K562 (cell line): Measurements from ENCODE around the gene SYNE1. TPM values are rescaled to one million over a fixed set of nuclear protein-coding genes. Genes with fewer than 3 reads are reported as not detected.
A peak's percentile ranks its signal among the peaks of the same experiment; 100 is the strongest.

ENCODE experiments used
- CHAMP1 ChIP-seq: fragments of 450-650 bp; IDR thresholded peaks from 2 replicates; pipeline ENCODE4 v1.6.1; 2016; ENCODE audit warnings: mild to moderate bottlenecking
- ETV5 ChIP-seq: sonication (generic); formaldehyde crosslinking; IDR thresholded peaks from 2 replicates; pipeline ENCODE4 v1.4.0; 2020; ENCODE audit warnings: low read depth, mild to moderate bottlenecking, missing genetic modification reagents
- FOXA1 ChIP-seq: fragments of 450-650 bp; IDR thresholded peaks from 2 replicates; pipeline ENCODE4 v1.6.1; 2016; ENCODE audit warnings: mild to moderate bottlenecking, borderline replicate concordance
- MYC ChIP-seq, 2 experiments: fragments of 250-450 bp in 1 of 2; sonication (Bioruptor Pico) in 1 of 2; IDR thresholded peaks; 2 replicates each; pipeline versions ENCODE4 v1.5.1 to v1.6.1; 2012 to 2021; ENCODE audit warnings: low read depth in 2 of 2, borderline replicate concordance in 1 of 2, improper control_type of control experiment in 1 of 2, low read length in 1 of 2, mild to moderate bottlenecking in 1 of 2, moderate library complexity in 1 of 2
- NFIC ChIP-seq: fragments of 450-650 bp; IDR thresholded peaks from 2 replicates; pipeline ENCODE4 v1.6.1; 2017; ENCODE audit warnings: mild to moderate bottlenecking, inconsistent platforms
- NONO ChIP-seq, 2 experiments: fragments of 200-400 bp in 1 of 2; fragments of 450-650 bp in 1 of 2; formaldehyde crosslinking in 1 of 2; IDR thresholded peaks; 2 replicates each; pipeline ENCODE4 v1.6.1; 2017; ENCODE audit warnings: low read depth in 2 of 2, mild to moderate bottlenecking in 2 of 2, moderate library complexity in 2 of 2, low read length in 1 of 2
- PKNOX1 ChIP-seq: fragments of 450-650 bp; IDR thresholded peaks from 2 replicates; pipeline ENCODE4 v1.6.1; 2016
- RFX1 ChIP-seq: fragments of 450-650 bp; IDR thresholded peaks from 2 replicates; pipeline ENCODE4 v1.6.1; 2016; ENCODE audit warnings: mild to moderate bottlenecking, moderate library complexity
- SMAD4 ChIP-seq: fragments of 250-450 bp; sonication (Bioruptor Pico); conservative IDR thresholded peaks from 2 replicates; pipeline ENCODE4 v1.8.0; 2021; ENCODE audit warnings: inconsistent platforms, mild to moderate bottlenecking, moderate library complexity
- SMC3 ChIP-seq: conservative IDR thresholded peaks from 2 replicates; pipeline ENCODE4 v1.6.1; 2011; ENCODE audit warnings: low read depth, low read length, improper control_type of control experiment; ENCODE audit not compliant: insufficient read depth
- TSHZ1 ChIP-seq: fragments of 250-450 bp; sonication (Bioruptor Pico); IDR thresholded peaks from 2 replicates; pipeline ENCODE4 v1.4.0; 2020; ENCODE audit warnings: mild to moderate bottlenecking, moderate library complexity
- XRCC5 ChIP-seq: fragments of 200-400 bp; formaldehyde crosslinking; IDR thresholded peaks from 2 replicates; pipeline ENCODE4 v1.6.1; 2017; ENCODE audit warnings: low read depth, mild to moderate bottlenecking, low read length
- ZC3H4 ChIP-seq: sonication (generic); formaldehyde crosslinking; IDR thresholded peaks from 2 replicates; pipeline ENCODE4 v1.9.0; 2021; ENCODE audit warnings: missing genetic modification reagents, borderline replicate concordance
- ZNF41 ChIP-seq: fragments of 250-450 bp; sonication (Bioruptor Pico); conservative IDR thresholded peaks from 2 replicates; pipeline ENCODE4 v1.4.0; 2020; ENCODE audit warnings: mild to moderate bottlenecking
- ZNF695 ChIP-seq: fragments of 450-650 bp; formaldehyde crosslinking; IDR thresholded peaks from 2 replicates; pipeline ENCODE4 v1.4.0; 2020; ENCODE audit warnings: mild to moderate bottlenecking, moderate library complexity
- polyA plus RNA-seq, 8 experiments: library from polyadenylated mRNA; depleted of rRNA in 4 of 8; stranded (reverse) in 5 of 8; unstranded in 3 of 8; fragments of >200 nt; fragmentation: Nextera tagmentation in 2 of 8; fragmentation: Illumina TruSeq in 1 of 8; extraction: Ambion mirVana in 2 of 8; extraction: Trizol in 1 of 8; gene quantifications; 2 replicates each; pipeline versions ENCODE4 v1.2.1 to v1.2.3, GENCODE V29; 2011 to 2014; ENCODE audit warnings: inconsistent platforms in 1 of 8, missing spikeins in 1 of 8
- total RNA-seq, 7 experiments: library from RNA; depleted of rRNA in 6 of 7; stranded (reverse); fragments of >200 nt in 6 of 7; fragmentation: Illumina TruSeq in 2 of 7; extraction: Trizol in 2 of 7; gene quantifications; 2 replicates each; pipeline versions ENCODE4 v1.2.1 to v1.2.3, GENCODE V29; 2011 to 2021; ENCODE audit warnings: low replicate concordance in 1 of 7
- TF ChIP-seq, protein P1 (sequence below): fragments of 450-650 bp; IDR thresholded peaks from 2 replicates; pipeline ENCODE4 v1.6.1; 2017; ENCODE audit warnings: antibody characterized with exemption
- TF ChIP-seq, protein P2 (sequence below): fragments of 250-450 bp; sonication (Bioruptor Pico); IDR thresholded peaks from 2 replicates; pipeline ENCODE4 v1.4.0; 2020; ENCODE audit warnings: mild to moderate bottlenecking, moderate library complexity

Gene SYNE1
- total and polyA plus RNA-seq, 9 of the 15 experiments (the other 6 are each of a cell fraction or from before 2014, with no cell fraction given): under 0.01 to 0.42 (median 0.08) TPM; not detected in 1

DNA sequence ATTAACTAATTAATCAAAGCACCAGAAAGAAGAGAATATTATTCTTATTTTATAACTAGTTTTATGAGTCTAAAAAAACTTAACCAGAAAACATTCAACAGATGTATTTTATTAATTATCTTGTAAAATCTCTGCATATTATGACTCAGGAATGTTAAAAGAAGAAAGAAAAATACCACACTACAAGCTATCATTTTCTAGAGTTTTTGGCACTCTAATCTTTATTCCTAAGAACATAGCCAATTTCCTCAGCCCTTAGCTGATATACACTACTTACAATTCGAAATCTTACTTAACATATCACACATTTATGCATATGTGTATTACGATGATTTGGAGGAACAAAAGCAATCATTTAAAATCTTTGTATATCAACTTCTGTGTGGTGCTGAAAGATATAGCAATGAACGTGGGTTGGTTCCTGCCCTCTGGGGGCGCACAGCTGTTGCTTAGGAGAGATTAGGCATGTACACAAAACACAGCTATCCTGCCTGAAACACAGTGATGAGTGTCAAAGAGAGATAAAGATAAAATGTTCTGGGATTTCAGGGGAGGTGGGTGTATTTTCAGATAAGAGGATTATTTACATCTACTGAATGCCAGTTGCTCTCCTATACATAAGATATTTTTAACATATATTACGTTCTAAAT, 404.5 kb downstream of the SYNE1 start (continued):
- no peak for TF ChIP-seq ZNF695
- TF ChIP-seq ZNF41 (CRISPR knock-in tag): no peak
- TF ChIP-seq ETV5 (CRISPR knock-in tag): no peak
- TF ChIP-seq MYC (IDR thresholded peaks at IDR 0.05; ENCODE audit: low read depth, low read length): no peak
- no peak for TF ChIP-seq MYC (CRISPR knock-in tag; IDR thresholded peaks at IDR 0.05; ENCODE audit: borderline replicate concordance, low read depth)
- TF ChIP-seq FOXA1: no peak
- no peak for TF ChIP-seq XRCC5
- TF ChIP-seq TSHZ1 (CRISPR knock-in tag): no peak
- no peak; the same call in 1 of the 2 replicates for TF ChIP-seq PKNOX1
- 0 out of 2 replicates have a peak, but pooled peaks have one; percentile 13 for TF ChIP-seq SMAD4 (CRISPR knock-in tag)
- no peak for TF ChIP-seq SMC3
- TF ChIP-seq, protein P1, sequence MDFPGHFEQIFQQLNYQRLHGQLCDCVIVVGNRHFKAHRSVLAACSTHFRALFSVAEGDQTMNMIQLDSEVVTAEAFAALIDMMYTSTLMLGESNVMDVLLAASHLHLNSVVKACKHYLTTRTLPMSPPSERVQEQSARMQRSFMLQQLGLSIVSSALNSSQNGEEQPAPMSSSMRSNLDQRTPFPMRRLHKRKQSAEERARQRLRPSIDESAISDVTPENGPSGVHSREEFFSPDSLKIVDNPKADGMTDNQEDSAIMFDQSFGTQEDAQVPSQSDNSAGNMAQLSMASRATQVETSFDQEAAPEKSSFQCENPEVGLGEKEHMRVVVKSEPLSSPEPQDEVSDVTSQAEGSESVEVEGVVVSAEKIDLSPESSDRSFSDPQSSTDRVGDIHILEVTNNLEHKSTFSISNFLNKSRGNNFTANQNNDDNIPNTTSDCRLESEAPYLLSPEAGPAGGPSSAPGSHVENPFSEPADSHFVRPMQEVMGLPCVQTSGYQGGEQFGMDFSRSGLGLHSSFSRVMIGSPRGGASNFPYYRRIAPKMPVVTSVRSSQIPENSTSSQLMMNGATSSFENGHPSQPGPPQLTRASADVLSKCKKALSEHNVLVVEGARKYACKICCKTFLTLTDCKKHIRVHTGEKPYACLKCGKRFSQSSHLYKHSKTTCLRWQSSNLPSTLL: no peak
- TF ChIP-seq NFIC: peak; percentile 86
- TF ChIP-seq, protein P2, sequence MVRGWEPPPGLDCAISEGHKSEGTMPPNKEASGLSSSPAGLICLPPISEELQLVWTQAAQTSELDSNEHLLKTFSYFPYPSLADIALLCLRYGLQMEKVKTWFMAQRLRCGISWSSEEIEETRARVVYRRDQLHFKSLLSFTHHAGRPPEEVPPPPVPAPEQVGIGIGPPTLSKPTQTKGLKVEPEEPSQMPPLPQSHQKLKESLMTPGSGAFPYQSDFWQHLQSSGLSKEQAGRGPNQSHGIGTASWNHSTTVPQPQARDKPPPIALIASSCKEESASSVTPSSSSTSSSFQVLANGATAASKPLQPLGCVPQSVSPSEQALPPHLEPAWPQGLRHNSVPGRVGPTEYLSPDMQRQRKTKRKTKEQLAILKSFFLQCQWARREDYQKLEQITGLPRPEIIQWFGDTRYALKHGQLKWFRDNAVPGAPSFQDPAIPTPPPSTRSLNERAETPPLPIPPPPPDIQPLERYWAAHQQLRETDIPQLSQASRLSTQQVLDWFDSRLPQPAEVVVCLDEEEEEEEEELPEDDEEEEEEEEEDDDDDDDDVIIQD (CRISPR knock-in tag): no peak
- TF ChIP-seq RFX1: peak; percentile 55
- no peak for TF ChIP-seq CHAMP1
- TF ChIP-seq ZC3H4 (CRISPR knock-in tag): no peak
- no peak for TF ChIP-seq NONO (IDR thresholded peaks at IDR 0.05; ENCODE audit: low read depth in 2 of 2, low read length in 1 of 2)
